KMS-11 (cell line): ENCODE measurements around the gene HES7.
A peak's percentile ranks its signal among the peaks of the same experiment; 100 is the strongest.

Experiments used
- H2AFZ ChIP-seq: fragments of 200-600 bp; sonication (generic); 2 replicates; pipeline ENCODE4 v1.6.1; 2016; ENCODE audit warnings: antibody characterized with exemption, mixed run types, low read depth
- H3K27ac ChIP-seq: fragments of 200-600 bp; sonication (generic); 2 replicates; pipeline ENCODE4 v1.6.1; 2016; ENCODE audit warnings: mild to moderate bottlenecking, mixed run types
- H3K27me3 ChIP-seq: fragments of 200-600 bp; sonication (generic); 2 replicates; pipeline ENCODE4 v1.6.1; 2017; ENCODE audit warnings: mild to moderate bottlenecking, low read depth, mixed run types, moderate library complexity; ENCODE audit not compliant: insufficient read depth
- H3K36me3 ChIP-seq: fragments of 200-600 bp; sonication (generic); 2 replicates; pipeline ENCODE4 v1.6.1; 2017; ENCODE audit warnings: mild to moderate bottlenecking, mixed run types; ENCODE audit not compliant: insufficient read depth
- H3K4me1 ChIP-seq: fragments of 200-600 bp; sonication (generic); 2 replicates; pipeline ENCODE4 v1.6.1; 2016; ENCODE audit warnings: mild to moderate bottlenecking, low read depth, mixed run types; ENCODE audit not compliant: poor library complexity, severe bottlenecking
- H3K4me2 ChIP-seq: fragments of 200-600 bp; sonication (generic); 2 replicates; pipeline ENCODE4 v1.7.0; 2016; ENCODE audit warnings: mild to moderate bottlenecking, mixed run types
- H3K4me3 ChIP-seq: fragments of 200-600 bp; sonication (generic); IDR thresholded peaks from 2 replicates; pipeline ENCODE4 v1.6.1; 2017; ENCODE audit warnings: low read depth, low read length, mixed read lengths; ENCODE audit not compliant: insufficient read depth
- H3K79me2 ChIP-seq: fragments of 200-600 bp; sonication (generic); 2 replicates; pipeline ENCODE4 v1.6.1; 2016; ENCODE audit warnings: low read depth, mixed run types; ENCODE audit not compliant: insufficient read depth
- H3K9ac ChIP-seq: fragments of 200-600 bp; sonication (generic); 2 replicates; pipeline ENCODE4 v1.6.1; 2016; ENCODE audit warnings: mild to moderate bottlenecking, mixed run types
- H4K20me1 ChIP-seq: fragments of 200-600 bp; sonication (generic); 2 replicates; pipeline ENCODE4 v1.6.1; 2016; ENCODE audit warnings: mild to moderate bottlenecking, mixed run types; ENCODE audit not compliant: insufficient read depth
- TF ChIP-seq, protein P1 (sequence below): fragments of 200-600 bp; sonication (generic); conservative IDR thresholded peaks from 2 replicates; pipeline ENCODE4 v1.6.1; 2017; ENCODE audit warnings: low read depth, mild to moderate bottlenecking, antibody characterized with exemption, low read length, moderate library complexity, mixed read lengths

HES7 gene

DNA sequence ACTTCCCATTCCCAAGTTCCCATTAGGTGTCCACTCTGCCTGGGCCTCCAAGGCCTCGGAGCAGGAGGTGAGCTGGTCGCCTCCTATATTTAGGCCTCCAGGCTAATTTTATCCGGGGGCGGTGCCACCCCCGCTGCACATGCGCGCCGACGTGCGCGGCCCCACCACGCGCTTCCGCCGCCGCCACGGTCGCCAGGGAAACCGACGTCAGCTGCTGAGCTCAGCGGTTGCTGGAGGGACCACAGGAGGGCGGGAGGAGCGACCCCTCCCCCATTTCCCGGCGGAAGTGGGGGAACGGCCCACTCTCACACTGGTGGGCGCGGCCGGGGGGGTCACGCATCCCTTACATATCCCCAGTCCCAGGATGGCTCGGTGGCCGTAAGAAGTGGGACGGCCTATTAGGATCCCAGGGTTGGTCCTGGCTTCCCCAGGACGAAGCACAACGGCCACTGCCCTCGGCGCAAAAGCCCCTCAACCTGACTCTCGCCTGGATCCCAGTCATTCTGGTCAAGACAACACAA is 27.3 kb upstream of the HES7 start:
- no peaks in the 10 kb centered on the region for H3K36me3 ChIP-seq
- TF ChIP-seq, protein P1, sequence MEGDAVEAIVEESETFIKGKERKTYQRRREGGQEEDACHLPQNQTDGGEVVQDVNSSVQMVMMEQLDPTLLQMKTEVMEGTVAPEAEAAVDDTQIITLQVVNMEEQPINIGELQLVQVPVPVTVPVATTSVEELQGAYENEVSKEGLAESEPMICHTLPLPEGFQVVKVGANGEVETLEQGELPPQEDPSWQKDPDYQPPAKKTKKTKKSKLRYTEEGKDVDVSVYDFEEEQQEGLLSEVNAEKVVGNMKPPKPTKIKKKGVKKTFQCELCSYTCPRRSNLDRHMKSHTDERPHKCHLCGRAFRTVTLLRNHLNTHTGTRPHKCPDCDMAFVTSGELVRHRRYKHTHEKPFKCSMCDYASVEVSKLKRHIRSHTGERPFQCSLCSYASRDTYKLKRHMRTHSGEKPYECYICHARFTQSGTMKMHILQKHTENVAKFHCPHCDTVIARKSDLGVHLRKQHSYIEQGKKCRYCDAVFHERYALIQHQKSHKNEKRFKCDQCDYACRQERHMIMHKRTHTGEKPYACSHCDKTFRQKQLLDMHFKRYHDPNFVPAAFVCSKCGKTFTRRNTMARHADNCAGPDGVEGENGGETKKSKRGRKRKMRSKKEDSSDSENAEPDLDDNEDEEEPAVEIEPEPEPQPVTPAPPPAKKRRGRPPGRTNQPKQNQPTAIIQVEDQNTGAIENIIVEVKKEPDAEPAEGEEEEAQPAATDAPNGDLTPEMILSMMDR, result no peak
- H3K27me3 ChIP-seq, result no peaks in the 10 kb centered on the region
- H4K20me1 ChIP-seq, result no peaks in the 10 kb centered on the region
- H3K9ac ChIP-seq, result no peak overlapping the region
- H3K4me2 ChIP-seq, result peak overlapping the region; percentile 33
- H3K79me2 ChIP-seq, result no peaks in the 10 kb centered on the region
- H3K4me3 ChIP-seq, result no peak overlapping the region
- H2AFZ ChIP-seq, result no peak overlapping the region
- no peaks in the 10 kb centered on the region for H3K4me1 ChIP-seq
- 0 out of 2 replicates have a peak overlapping the region, but pooled peaks have one; percentile 11 for H3K27ac ChIP-seq

GRCh38 chr17:8150194-8151119 is 26.6 kb upstream of the HES7 start:
- Histone ChIP-seq H3K4me2 (peak overlapping the region; percentile 21; the same call in 1 of the 2 replicates), H3K9ac (no peak overlapping the region), H3K4me3 (no peak overlapping the region), H3K27me3 (no peaks in the 10 kb centered on the region), H2AFZ (no peak overlapping the region), H3K79me2 (no peaks in the 10 kb centered on the region), H3K36me3 (no peaks in the 10 kb centered on the region), H4K20me1 (no peaks in the 10 kb centered on the region), H3K4me1 (no peaks in the 10 kb centered on the region), H3K27ac (no peak overlapping the region)
- TF ChIP-seq, protein P1, result no peak

DNA sequence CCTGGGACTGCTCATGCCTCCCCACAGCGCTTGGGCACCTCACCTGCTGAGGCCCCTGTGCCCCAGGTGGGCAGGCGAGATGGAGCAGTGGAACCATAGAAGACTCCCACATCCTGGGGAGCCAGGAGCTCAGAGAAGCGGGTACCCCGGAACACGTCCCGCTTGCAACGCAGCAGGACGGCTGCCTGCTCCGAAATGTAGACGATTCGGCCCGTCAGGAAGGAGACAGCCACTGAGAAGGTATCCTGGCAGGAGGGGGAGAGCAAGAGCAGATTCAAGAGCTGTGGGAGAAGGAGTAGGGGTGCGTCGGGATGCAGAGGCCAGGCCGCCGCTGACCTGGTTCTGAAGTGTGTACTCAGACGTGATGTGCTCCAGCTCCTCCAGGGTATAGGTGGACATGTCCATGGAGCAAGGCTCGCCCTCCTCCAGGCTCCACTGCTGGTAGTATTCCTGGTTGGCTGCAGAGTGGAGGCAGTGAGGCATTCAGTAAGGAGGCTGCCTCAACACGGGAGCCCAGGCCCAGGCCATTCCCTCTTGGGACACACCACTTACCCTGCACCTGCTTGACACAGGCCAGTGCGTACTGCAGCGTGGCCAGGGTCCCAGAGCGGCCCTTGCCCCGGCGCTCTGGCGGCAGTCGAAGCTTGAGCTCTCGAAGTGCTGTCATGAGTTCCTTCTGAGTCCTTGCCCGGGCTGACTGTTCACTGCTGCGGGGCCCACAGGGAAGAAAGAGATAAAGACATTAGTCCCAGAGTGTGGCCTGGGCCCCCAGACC is 25.7 kb upstream of the HES7 start:
- TF ChIP-seq, protein P1, result no peak
- no peaks in the 10 kb centered on the region for H3K4me1 ChIP-seq
- no peak overlapping the region for H2AFZ ChIP-seq
- H4K20me1 ChIP-seq, result no peaks in the 10 kb centered on the region
- H3K27me3 ChIP-seq, result no peaks in the 10 kb centered on the region
- H3K79me2 ChIP-seq, result no peaks in the 10 kb centered on the region
- no peaks in the 10 kb centered on the region for H3K36me3 ChIP-seq
- no peak overlapping the region for H3K4me2 ChIP-seq
- no peak overlapping the region for H3K4me3 ChIP-seq
- H3K27ac ChIP-seq, result no peak overlapping the region
- no peak overlapping the region for H3K9ac ChIP-seq

DNA sequence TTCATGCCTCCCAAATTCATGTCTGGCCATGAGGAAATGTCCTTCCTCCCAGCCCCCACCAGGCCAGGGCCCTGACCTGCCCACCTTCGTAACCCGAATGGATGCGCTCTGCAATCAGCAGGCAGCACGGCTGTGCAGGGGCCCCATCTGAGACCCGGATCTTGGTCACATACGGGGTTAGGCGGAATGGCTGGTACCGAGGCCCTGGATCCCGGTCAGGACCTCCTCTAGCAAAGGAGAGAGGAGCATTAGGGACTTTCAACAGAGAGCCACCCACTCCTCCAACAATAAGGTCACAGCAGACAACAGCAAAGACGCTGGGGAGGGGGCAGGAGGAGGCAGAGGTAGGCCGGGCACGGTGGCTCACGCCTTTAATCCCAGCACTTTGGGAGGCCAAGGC is 24.7 kb upstream of the HES7 start:
- no peak overlapping the region for H3K4me3 ChIP-seq
- no peak overlapping the region for H3K4me2 ChIP-seq
- TF ChIP-seq, protein P1, result no peak
- H4K20me1 ChIP-seq, result no peaks in the 10 kb centered on the region
- H3K4me1 ChIP-seq, result no peaks in the 10 kb centered on the region
- no peak overlapping the region for H3K27ac ChIP-seq
- H3K36me3 ChIP-seq, result no peaks in the 10 kb centered on the region
- H3K27me3 ChIP-seq, result no peaks in the 10 kb centered on the region
- no peak overlapping the region for H2AFZ ChIP-seq
- no peaks in the 10 kb centered on the region for H3K79me2 ChIP-seq
- H3K9ac ChIP-seq, result no peak overlapping the region
